HUES48 (cell line): ENCODE data around the gene RBM26.
"Not testable (repeated sequence)": the region's sequence is repeated elsewhere in the genome, so short reads cannot be mapped to it uniquely, and the experiment has no call there.

Experiments used
- H3K27ac ChIP-seq: one replicate; pipeline ENCODE4 v1.7.0; 2013; ENCODE audit warnings: low read depth, low read length, inconsistent platforms
- H3K27me3 ChIP-seq: 2 replicates; pipeline ENCODE4 v1.6.1; 2013; ENCODE audit warnings: mild to moderate bottlenecking, low read length; ENCODE audit not compliant: control insufficient read depth, insufficient read depth
- H3K36me3 ChIP-seq: 2 replicates; pipeline ENCODE4 v1.6.1; 2013; ENCODE audit warnings: low read length; ENCODE audit not compliant: control insufficient read depth, insufficient read depth
- H3K4me1 ChIP-seq: 2 replicates; pipeline ENCODE4 v1.6.1; 2013; ENCODE audit warnings: mild to moderate bottlenecking, low read length; ENCODE audit not compliant: control insufficient read depth, insufficient read depth
- H3K4me3 ChIP-seq: 2 replicates; pipeline ENCODE4 v1.5.1; 2013; ENCODE audit warnings: mild to moderate bottlenecking, low read depth, low read length
- H3K9ac ChIP-seq: 2 replicates; pipeline ENCODE4 v1.6.1; 2013; ENCODE audit warnings: mild to moderate bottlenecking, low read depth, low read length, moderate library complexity
- H3K9me3 ChIP-seq: 2 replicates; pipeline ENCODE4 v1.6.1; 2013; ENCODE audit warnings: low read length; ENCODE audit not compliant: control insufficient read depth, insufficient read depth

RBM26 gene

GRCh38 chr13:79360095-79360494 lies 46.0 kb downstream of the RBM26 start:
- H3K27ac ChIP-seq: no peak overlapping the region
- no peaks in the 10 kb centered on the region for H3K9me3 ChIP-seq
- peaks cover 17% of the 10 kb centered on the region for H3K4me1 ChIP-seq
- no peak overlapping the region for H3K4me3 ChIP-seq
- H3K27me3 ChIP-seq: no peaks in the 10 kb centered on the region
- peaks cover 98% of the 10 kb centered on the region for H3K36me3 ChIP-seq
- H3K9ac ChIP-seq: no peak overlapping the region

DNA sequence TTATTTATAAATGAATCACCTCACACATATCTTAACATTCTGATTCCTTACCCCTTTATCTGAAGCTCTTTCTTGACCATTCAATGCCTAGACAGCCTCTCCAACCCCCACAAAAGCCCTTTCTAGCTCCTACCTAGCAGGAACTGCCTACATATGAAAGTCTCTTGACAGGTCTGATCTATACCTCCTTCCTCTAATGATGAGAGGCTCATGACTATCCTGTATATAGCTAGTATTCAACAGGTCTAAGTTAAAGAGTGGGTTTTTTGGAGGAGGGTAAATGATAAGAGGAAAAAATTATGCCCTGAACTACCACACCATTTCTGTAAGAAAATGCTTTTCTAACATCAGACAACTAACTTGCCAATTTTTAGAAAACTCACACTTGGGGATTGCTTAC lies 47.0 kb downstream of the RBM26 start:
- H3K36me3 ChIP-seq: peaks cover 98% of the 10 kb centered on the region
- no peaks in the 10 kb centered on the region for H3K9me3 ChIP-seq
- H3K4me1 ChIP-seq: peaks cover 16% of the 10 kb centered on the region
- no peaks in the 10 kb centered on the region for H3K27me3 ChIP-seq
- H3K9ac ChIP-seq: no peak overlapping the region
- no peak overlapping the region for H3K4me3 ChIP-seq
- no peak overlapping the region for H3K27ac ChIP-seq

DNA sequence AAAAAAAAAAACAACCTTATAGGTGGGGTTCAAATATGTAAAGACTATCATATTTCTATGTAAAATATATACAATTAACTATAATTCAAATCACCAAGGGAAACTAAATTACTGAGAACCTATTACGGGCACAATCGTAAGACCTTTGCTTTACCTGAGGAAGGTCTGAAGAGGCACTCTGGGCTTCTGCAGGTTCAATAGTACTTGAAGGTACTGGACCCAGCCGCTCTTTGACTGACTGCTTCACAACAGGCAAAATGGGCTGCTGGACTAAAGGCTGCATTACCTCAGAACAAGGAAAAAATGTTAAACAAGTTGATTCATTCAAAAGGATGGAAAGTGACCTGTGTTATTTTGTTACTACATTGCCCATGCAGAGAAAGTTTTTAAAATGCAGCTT lies 51.8 kb downstream of the RBM26 start:
- Histone ChIP-seq H3K9ac (no peak overlapping the region), H3K27ac (no peak overlapping the region), H3K36me3 (peaks cover 96% of the 10 kb centered on the region), H3K4me3 (no peak overlapping the region), H3K27me3 (no peaks in the 10 kb centered on the region), H3K4me1 (peaks cover 12% of the 10 kb centered on the region), H3K9me3 (no peaks in the 10 kb centered on the region)

DNA sequence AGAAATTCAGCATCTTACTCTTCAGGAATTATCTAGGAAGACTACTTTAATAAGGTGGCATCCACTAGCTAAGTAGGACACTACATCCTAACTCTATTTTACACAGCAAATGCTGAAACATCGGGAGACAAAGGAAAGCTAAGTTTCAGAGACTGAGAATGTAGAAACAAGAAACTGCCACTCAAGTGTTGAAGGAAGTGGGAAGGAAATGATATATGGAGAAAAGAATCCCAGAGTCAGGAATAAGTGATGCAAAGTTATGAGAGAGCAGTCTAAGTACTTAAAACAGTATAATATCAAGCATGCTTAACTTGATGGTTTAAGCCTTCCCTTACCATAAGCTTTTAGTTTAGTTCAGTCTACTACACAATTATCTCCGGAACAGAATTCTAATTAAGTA lies 52.4 kb downstream of the RBM26 start:
- no peaks in the 10 kb centered on the region for H3K9me3 ChIP-seq
- peaks cover 96% of the 10 kb centered on the region for H3K36me3 ChIP-seq
- no peak overlapping the region for H3K4me3 ChIP-seq

DNA sequence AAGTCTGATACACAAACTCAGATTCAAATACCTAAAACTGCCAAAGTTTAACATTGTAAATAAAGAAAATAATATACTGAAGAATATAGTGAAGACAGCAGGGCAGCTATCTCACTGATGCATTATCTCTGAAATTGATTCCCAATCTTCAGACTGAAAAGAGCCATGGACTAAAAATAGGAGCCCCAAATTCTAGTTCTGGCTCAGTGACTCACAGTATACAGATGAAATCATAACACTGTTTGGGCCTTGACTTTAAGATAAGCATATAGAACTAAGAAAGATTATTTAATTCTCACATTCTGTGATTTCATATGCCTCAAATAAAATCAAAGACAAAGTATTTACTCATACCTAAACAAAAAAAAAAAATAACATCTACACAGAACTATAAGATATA lies 53.9 kb downstream of the RBM26 start:
- H3K27ac ChIP-seq: no peak overlapping the region
- no peaks in the 10 kb centered on the region for H3K27me3 ChIP-seq
- H3K9me3 ChIP-seq: no peaks in the 10 kb centered on the region
- no peak overlapping the region for H3K4me3 ChIP-seq
- peaks cover 95% of the 10 kb centered on the region for H3K36me3 ChIP-seq
- H3K9ac ChIP-seq: no peak overlapping the region
- peaks cover 12% of the 10 kb centered on the region for H3K4me1 ChIP-seq

More for the DNA sequence above, 52.4 kb downstream of the RBM26 start:
- H3K9ac ChIP-seq: no peak overlapping the region
- no peaks in the 10 kb centered on the region for H3K27me3 ChIP-seq
- H3K4me1 ChIP-seq: peaks cover 12% of the 10 kb centered on the region
- H3K27ac ChIP-seq: no peak overlapping the region

DNA sequence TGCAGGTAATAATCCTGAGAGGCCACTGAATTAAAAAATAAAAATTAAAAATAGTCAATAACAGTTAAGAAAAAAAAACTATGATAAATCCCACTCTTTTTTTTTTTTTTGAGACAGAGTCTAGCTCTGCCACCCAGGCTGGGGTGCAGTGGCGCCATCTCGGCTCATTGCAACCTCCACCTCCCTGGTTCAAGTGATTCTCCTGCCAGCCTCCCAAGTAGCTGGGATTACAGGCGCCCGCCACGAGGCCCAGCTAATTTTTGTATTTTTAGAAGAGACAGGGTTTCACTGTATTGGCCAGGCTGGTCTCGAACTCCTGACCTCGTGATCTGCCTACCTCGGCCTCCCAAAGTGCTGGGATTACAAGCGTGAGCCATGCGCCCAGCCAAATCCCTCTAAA lies 56.4 kb downstream of the RBM26 start:
- not testable (repeated sequence) for H3K4me1 ChIP-seq, H3K27ac ChIP-seq, H3K27me3 ChIP-seq, H3K9ac ChIP-seq, H3K9me3 ChIP-seq, H3K4me3 ChIP-seq
- peaks cover 83% of the 10 kb centered on the region for H3K36me3 ChIP-seq

- Histone ChIP-seq H3K4me1 (no peaks in the 10 kb centered on the region), H3K27me3 (no peaks in the 10 kb centered on the region), H3K9ac (no peak overlapping the region), H3K27ac (no peak overlapping the region), H3K4me3 (no peak overlapping the region), H3K9me3 (no peaks in the 10 kb centered on the region), H3K36me3 (peaks cover 83% of the 10 kb centered on the region)
Measured at GRCh38 chr13:79349011-79349410, 57.0 kb downstream of the RBM26 start.

GRCh38 chr13:79346300-79346914 lies 59.6 kb downstream of the RBM26 start:
- H3K4me3 ChIP-seq: no peak overlapping the region
- no peak overlapping the region for H3K9ac ChIP-seq
- no peaks in the 10 kb centered on the region for H3K27me3 ChIP-seq
- no peak overlapping the region for H3K27ac ChIP-seq
- H3K4me1 ChIP-seq: no peaks in the 10 kb centered on the region
- H3K36me3 ChIP-seq: peaks cover 84% of the 10 kb centered on the region
- H3K9me3 ChIP-seq: no peaks in the 10 kb centered on the region

- Histone ChIP-seq H3K27me3 (no peaks in the 10 kb centered on the region), H3K27ac (no peak overlapping the region), H3K4me3 (no peak overlapping the region), H3K9me3 (no peaks in the 10 kb centered on the region), H3K9ac (no peak overlapping the region), H3K4me1 (no peaks in the 10 kb centered on the region), H3K36me3 (peaks cover 96% of the 10 kb centered on the region)
Measured at GRCh38 chr13:79341202-79341601, 64.9 kb downstream of the RBM26 start.

DNA sequence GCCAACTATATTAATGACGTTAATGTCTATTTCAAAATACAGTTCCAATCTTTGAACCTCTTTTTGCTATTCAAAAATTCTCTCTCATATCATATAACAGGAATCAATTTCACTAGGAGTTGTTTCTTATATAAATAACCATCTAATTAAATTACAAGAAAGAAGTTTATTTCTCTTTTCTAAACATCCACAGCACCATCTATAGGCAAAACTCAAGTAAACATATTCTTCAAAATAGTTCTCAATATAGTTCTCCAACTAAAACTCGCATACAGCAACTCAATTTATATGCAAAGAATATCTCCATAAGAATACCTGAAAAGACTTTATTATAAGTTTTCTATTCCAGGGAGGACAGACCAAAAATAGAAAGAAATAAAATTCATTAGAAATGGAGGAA lies 65.6 kb downstream of the RBM26 start:
- peaks cover 100% of the 10 kb centered on the region for H3K36me3 ChIP-seq
- H3K27me3 ChIP-seq: no peaks in the 10 kb centered on the region
- no peaks in the 10 kb centered on the region for H3K9me3 ChIP-seq
- H3K27ac ChIP-seq: no peak overlapping the region
- H3K9ac ChIP-seq: no peak overlapping the region
- H3K4me3 ChIP-seq: no peak overlapping the region
- H3K4me1 ChIP-seq: no peaks in the 10 kb centered on the region

GRCh38 chr13:79338343-79338742 lies 67.7 kb downstream of the RBM26 start:
- Histone ChIP-seq H3K4me1 (no peaks in the 10 kb centered on the region), H3K9ac (no peak overlapping the region), H3K27ac (no peak overlapping the region), H3K9me3 (no peaks in the 10 kb centered on the region), H3K4me3 (no peak overlapping the region), H3K36me3 (peaks cover 100% of the 10 kb centered on the region), H3K27me3 (no peaks in the 10 kb centered on the region)

DNA sequence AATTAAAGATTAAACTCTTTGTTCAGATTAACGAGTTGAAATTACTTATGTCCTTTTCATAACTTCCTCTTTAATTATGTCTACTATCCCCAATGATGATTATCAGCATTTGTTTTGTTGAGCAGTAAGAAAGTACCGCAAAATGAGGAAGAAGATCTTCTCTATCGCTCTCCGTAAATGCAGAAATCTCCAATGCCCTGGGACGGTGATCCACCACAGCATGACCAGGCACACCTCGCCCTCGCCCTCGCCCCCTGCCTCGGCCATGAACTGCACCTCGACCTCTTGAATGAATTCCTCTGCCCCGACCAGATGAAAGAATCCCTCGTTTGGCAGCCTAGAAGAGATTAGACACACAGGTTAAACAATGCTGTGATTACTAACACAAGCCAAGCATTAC lies 69.1 kb downstream of the RBM26 start:
- no peak overlapping the region for H3K4me3 ChIP-seq
- H3K27ac ChIP-seq: no peak overlapping the region
- no peaks in the 10 kb centered on the region for H3K9me3 ChIP-seq
- H3K36me3 ChIP-seq: peaks cover 99% of the 10 kb centered on the region
- H3K27me3 ChIP-seq: no peaks in the 10 kb centered on the region
- no peak overlapping the region for H3K9ac ChIP-seq
- no peaks in the 10 kb centered on the region for H3K4me1 ChIP-seq
